Neural cell (in vitro differentiated cells): ENCODE data around the gene ISCA2. TPM values are rescaled to one million over a fixed set of nuclear protein-coding genes. Genes with fewer than 3 reads are reported as not detected.

Experiments used
- H2AFZ ChIP-seq: fragments of 200-600, 300-800 bp; sonication (generic), shearing (Covaris generic); 2 replicates; pipeline ENCODE4 v1.6.0; 2014; ENCODE audit warnings: low read depth, mild to moderate bottlenecking, antibody characterized with exemption, low read length, moderate library complexity
- H3F3A ChIP-seq: fragments of 200-600 bp; shearing (Covaris generic); 2 replicates; pipeline ENCODE4 v1.6.1; 2016; ENCODE audit warnings: mild to moderate bottlenecking, moderate library complexity, mixed read lengths, antibody characterized with exemption, low read length; ENCODE audit not compliant: insufficient read depth, poor library complexity, severe bottlenecking
- H3K27ac ChIP-seq: fragments of 200-600, 300-800 bp; sonication (generic), shearing (Covaris generic); 2 replicates; pipeline ENCODE4 v1.5.1; 2014; ENCODE audit warnings: mild to moderate bottlenecking, low read length, moderate library complexity
- H3K27me3 ChIP-seq: fragments of 300-800, 200-600 bp; sonication (generic), shearing (Covaris generic); 2 replicates; pipeline ENCODE4 v1.6.0; 2014; ENCODE audit warnings: mild to moderate bottlenecking, low read depth, low read length, moderate library complexity; ENCODE audit not compliant: insufficient read depth
- H3K36me3 ChIP-seq: fragments of 300-800, 200-600 bp; sonication (generic), shearing (Covaris generic); 2 replicates; pipeline ENCODE4 v1.5.1; 2014; ENCODE audit warnings: mild to moderate bottlenecking, antibody characterized with exemption, low read length, moderate library complexity; ENCODE audit not compliant: insufficient read depth
- H3K4me2 ChIP-seq: fragments of 300-800, 200-600 bp; sonication (generic), shearing (Covaris generic); 2 replicates; pipeline ENCODE4 v1.6.0; 2014; ENCODE audit warnings: mild to moderate bottlenecking, low read length
- H3K4me3 ChIP-seq: fragments of 300-800, 200-600 bp; sonication (generic), shearing (Covaris generic); 2 replicates; pipeline ENCODE4 v1.5.1; 2014; ENCODE audit warnings: mild to moderate bottlenecking, low read length, moderate library complexity
- H3K79me2 ChIP-seq: fragments of 200-600 bp; shearing (Covaris generic); replicated peaks from 2 replicates; pipeline ENCODE4 v1.6.0; 2014; ENCODE audit warnings: mild to moderate bottlenecking, low read length, moderate library complexity; ENCODE audit not compliant: insufficient read depth
- H3K9ac ChIP-seq: fragments of 300-800, 200-600 bp; sonication (generic), shearing (Covaris generic); 2 replicates; pipeline ENCODE4 v1.6.1; 2016; ENCODE audit warnings: mild to moderate bottlenecking, low read length, mixed read lengths
- H3K9me2 ChIP-seq: fragments of 200-600 bp; shearing (Covaris generic); 2 replicates; pipeline ENCODE4 v1.6.1; 2016; ENCODE audit warnings: mild to moderate bottlenecking, low read length, mixed read lengths; ENCODE audit not compliant: insufficient read depth
- H3K9me3 ChIP-seq: fragments of 200-600, 300-800 bp; sonication (generic), shearing (Covaris generic); 2 replicates; pipeline ENCODE4 v1.6.1; 2016; ENCODE audit warnings: mild to moderate bottlenecking, mixed run types, low read length, moderate library complexity, mixed read lengths
- H4K20me1 ChIP-seq: fragments of 200-600 bp; shearing (Covaris generic); 2 replicates; pipeline ENCODE4 v1.6.1; 2016; ENCODE audit warnings: mild to moderate bottlenecking, mixed run types; ENCODE audit not compliant: insufficient read depth
- CTCF ChIP-seq: fragments of 450-650 bp; IDR thresholded peaks from 2 replicates; pipeline ENCODE4 v1.5.1; 2014; ENCODE audit warnings: antibody characterized with exemption, mild to moderate bottlenecking, moderate library complexity; ENCODE audit not compliant: poor library complexity, severe bottlenecking
- EP300 ChIP-seq: fragments of 450-650 bp; conservative IDR thresholded peaks from 2 replicates; pipeline ENCODE4 v1.6.1; 2014; ENCODE audit warnings: antibody characterized with exemption, mild to moderate bottlenecking, moderate library complexity; ENCODE audit not compliant: poor library complexity, severe bottlenecking
- EZH2 ChIP-seq: fragments of 200-600, 300-800 bp; shearing (Covaris generic), sonication (generic); IDR thresholded peaks from 2 replicates; pipeline ENCODE4 v1.6.1; 2014; ENCODE audit warnings: antibody characterized with exemption, low read length, borderline replicate concordance, mild to moderate bottlenecking; ENCODE audit not compliant: insufficient read depth, poor library complexity, severe bottlenecking
- MXI1 ChIP-seq: fragments of 450-650 bp; conservative IDR thresholded peaks from 2 replicates; pipeline ENCODE4 v1.6.1; 2014; ENCODE audit warnings: antibody characterized with exemption, mild to moderate bottlenecking; ENCODE audit not compliant: poor library complexity, severe bottlenecking
- POLR2AphosphoS5 ChIP-seq: IDR thresholded peaks from 2 replicates; pipeline ENCODE4 v1.6.1; 2012
- RAD21 ChIP-seq: fragments of 450-650 bp; conservative IDR thresholded peaks from 2 replicates; pipeline ENCODE4 v1.6.1; 2014; ENCODE audit warnings: antibody characterized with exemption, mild to moderate bottlenecking, moderate library complexity
- REST ChIP-seq: IDR thresholded peaks from 2 replicates; pipeline ENCODE4 v1.6.1; 2012; ENCODE audit warnings: borderline replicate concordance
- SMC3 ChIP-seq: fragments of 450-650 bp; conservative IDR thresholded peaks from 2 replicates; pipeline ENCODE4 v1.6.1; 2014; ENCODE audit warnings: antibody characterized with exemption, mild to moderate bottlenecking, moderate library complexity; ENCODE audit not compliant: poor library complexity
- TAF1 ChIP-seq: IDR thresholded peaks from 2 replicates; pipeline ENCODE4 v1.6.1; 2012; ENCODE audit warnings: low read depth
- polyA plus RNA-seq: library from polyadenylated mRNA; depleted of rRNA; stranded (reverse); fragments of >200 nt; gene quantifications from 2 replicates; pipeline ENCODE4 v1.2.3, GENCODE V29; 2014

The ISCA2 gene
- polyA plus RNA-seq, 1 donor from 2014 or later: 45.1 TPM

- Histone ChIP-seq H3K9ac (no peak overlapping the region), H3K36me3 (no peaks in the 10 kb centered on the region), H4K20me1 (no peaks in the 10 kb centered on the region), H3F3A (no peaks in the 10 kb centered on the region), H3K27ac (no peak overlapping the region), H3K9me3 (no peaks in the 10 kb centered on the region), H3K4me2 (no peak overlapping the region), H2AFZ (no peak overlapping the region), H3K79me2 (no peaks in the 10 kb centered on the region), H3K4me3 (no peak overlapping the region), H3K27me3 (no peaks in the 10 kb centered on the region), H3K9me2 (no peaks in the 10 kb centered on the region)
- TF ChIP-seq SMC3 (no peak), REST (no peak), EZH2 (no peak), RAD21 (no peak)
Observed at GRCh38 chr14:74510223-74510931, 16.8 kb downstream of the ISCA2 start.

GRCh38 chr14:74510959-74511409 is 17.4 kb downstream of the ISCA2 start:
- Histone ChIP-seq H3K79me2 (no peaks in the 10 kb centered on the region), H3K9me3 (no peaks in the 10 kb centered on the region), H3K9me2 (no peaks in the 10 kb centered on the region), H3K27me3 (no peaks in the 10 kb centered on the region), H4K20me1 (no peaks in the 10 kb centered on the region), H3K27ac (no peak overlapping the region), H3K4me3 (no peak overlapping the region), H3F3A (no peaks in the 10 kb centered on the region), H3K36me3 (no peaks in the 10 kb centered on the region), H3K4me2 (no peak overlapping the region), H2AFZ (no peak overlapping the region), H3K9ac (no peak overlapping the region)
- no peak for TF ChIP-seq CTCF
- no peak for TF ChIP-seq POLR2AphosphoS5
- TF ChIP-seq RAD21: no peak
- no peak for TF ChIP-seq TAF1
- TF ChIP-seq EZH2: no peak
- TF ChIP-seq MXI1: no peak
- TF ChIP-seq SMC3: no peak
- no peak for TF ChIP-seq EP300
- no peak for TF ChIP-seq REST
